ENCODE results near the gene DLX1. TPM values are rescaled to one million over a fixed set of nuclear protein-coding genes. Genes with fewer than 3 reads are reported as not detected.

DLX1 gene
- total RNA-seq, 1 experiment from 2014 or later, result 3.5 TPM

- in situ Hi-C loops (cut with HindIII; ENCODE audit: low pct_unique_long_range_greater_than_20kb, low sequenced_read_pairs) (no loop called here), intact Hi-C loops (cut with micrococcal nuclease; ENCODE audit: unreplicated experiment) (no loop called here)
- Histone ChIP-seq H3K27ac (ENCODE audit: low read length) (no peak overlapping the region), H3K27me3 (ENCODE audit: control insufficient read depth, insufficient read depth, low read length) (no peaks in the 10 kb centered on the region; the same call in 1 of the 2 replicates), H3K4me3 (ENCODE audit: low read depth in 2 of 2, low read length in 2 of 2) (no peak overlapping the region), H3K9me3 (ENCODE audit: control insufficient read depth, insufficient read depth, low read depth, low read length) (no peaks in the 10 kb centered on the region), H3K36me3 (ENCODE audit: control insufficient read depth, insufficient read depth, low read length) (no peaks in the 10 kb centered on the region), H3K4me1 (ENCODE audit: control insufficient read depth, insufficient read depth, low read length) (no peaks in the 10 kb centered on the region; the same call in 1 of the 2 replicates)
- BruUV-seq (replicated peaks), result no TSS peak
- no peak for ATAC-seq
- no peak for TF ChIP-seq POLR2AphosphoS5 (IDR thresholded peaks at IDR 0.05; ENCODE audit: low read depth, low read length)
- TF ChIP-seq SIN3A (IDR thresholded peaks at IDR 0.05; ENCODE audit: borderline replicate concordance, insufficient read depth, low read depth, low read length), result no peak
- TF ChIP-seq TCF7L2 (IDR thresholded peaks at IDR 0.05; ENCODE audit: low read depth, low read length), result no peak
- no peak for TF ChIP-seq REST (IDR thresholded peaks at IDR 0.05; ENCODE audit: insufficient read depth in 1 of 2, low read depth in 2 of 2, low read length in 1 of 2)
- TF ChIP-seq CTCF (IDR thresholded peaks at IDR 0.05), result no peak
- no peak for DNase-seq (ENCODE audit: low read depth, low spot score)
- ChIA-PET POLR2A (interaction anchor here (0.7 kb wide), 1 partner anchor 299 kb away, joined by 8 read pairs; no protein-coding TSS in a partner anchor), CTCF (no interaction called here)
Observed at GRCh38 chr2:172090044-172090961, 5.0 kb downstream of the DLX1 start.

- intact Hi-C loops (cut with micrococcal nuclease; ENCODE audit: unreplicated experiment) (no loop called here), in situ Hi-C loops (cut with HindIII; ENCODE audit: low pct_unique_long_range_greater_than_20kb, low sequenced_read_pairs) (no loop called here)
- Histone ChIP-seq H3K9me3 (ENCODE audit: control insufficient read depth, insufficient read depth, low read depth, low read length) (no peaks in the 10 kb centered on the region), H3K4me3 (ENCODE audit: low read depth in 2 of 2, low read length in 2 of 2) (no peak overlapping the region), H3K36me3 (ENCODE audit: control insufficient read depth, insufficient read depth, low read length) (no peaks in the 10 kb centered on the region), H3K27me3 (ENCODE audit: control insufficient read depth, insufficient read depth, low read length) (no peaks in the 10 kb centered on the region; the same call in 1 of the 2 replicates), H3K4me1 (ENCODE audit: control insufficient read depth, insufficient read depth, low read length) (peaks cover 4% of the 10 kb centered on the region), H3K27ac (ENCODE audit: low read length) (no peak overlapping the region)
- ChIA-PET CTCF (no interaction called here), POLR2A (interaction anchor here (0.7 kb wide), 1 partner anchor 300 kb away, joined by 8 read pairs; no protein-coding TSS in a partner anchor)
- TF ChIP-seq REST (IDR thresholded peaks at IDR 0.05; ENCODE audit: insufficient read depth in 1 of 2, low read depth in 2 of 2, low read length in 1 of 2) (no peak), POLR2AphosphoS5 (IDR thresholded peaks at IDR 0.05; ENCODE audit: low read depth, low read length) (no peak), CTCF (IDR thresholded peaks at IDR 0.05) (no peak), TCF7L2 (IDR thresholded peaks at IDR 0.05; ENCODE audit: low read depth, low read length) (no peak), SIN3A (IDR thresholded peaks at IDR 0.05; ENCODE audit: borderline replicate concordance, insufficient read depth, low read depth, low read length) (no peak)
- BruUV-seq (replicated peaks), result no TSS peak
- ATAC-seq (no peak), DNase-seq (ENCODE audit: low read depth, low spot score) (no peak)
Observed at GRCh38 chr2:172091000-172091641, 5.8 kb downstream of the DLX1 start.

Data from Panc1 (cell line).